Pulmonary artery endothelial cell (primary cell): ENCODE results near the gene CEP41. TPM values are rescaled to one million over a fixed set of nuclear protein-coding genes. Genes with fewer than 3 reads are reported as not detected.

ENCODE experiments used
- DNase-seq: peaks from one replicate; pipeline ENCODE4 v3.0.0-alpha.2; 2011; ENCODE audit warnings: low read depth, low spot score
- total RNA-seq: library from RNA; depleted of rRNA; stranded (reverse); fragments of >200 nt; gene quantifications from 2 replicates; pipeline ENCODE4 v1.2.3, GENCODE V29; 2014

CEP41 gene
- total RNA-seq, result 6.3 and 17.3 TPM in 2 replicates

GRCh38 chr7:130440527-130441365 lies at the start of gene CEP41:
Gene CEP41, minus strand, starts transcription at chr7:130441016. Its CDS starts 50 bp downstream, at chr7:130440966.
- DNase-seq, result peak; percentile 89

- DNase-seq, result no peak
Observed at GRCh38 chr7:130490311-130490791, 49.5 kb upstream of the CEP41 start.

GRCh38 chr7:130489140-130489983 lies 48.5 kb upstream of the CEP41 start:
- DNase-seq, result no peak

GRCh38 chr7:130488392-130489139 lies 47.8 kb upstream of the CEP41 start:
- no peak for DNase-seq

- no peak for DNase-seq
Observed at GRCh38 chr7:130486954-130487436, 46.2 kb upstream of the CEP41 start.

GRCh38 chr7:130486114-130486953 lies 45.5 kb upstream of the CEP41 start:
- DNase-seq, result no peak

GRCh38 chr7:130485734-130486113 lies 44.9 kb upstream of the CEP41 start:
- no peak for DNase-seq

GRCh38 chr7:130483031-130483430 lies 42.2 kb upstream of the CEP41 start:
- DNase-seq, result no peak

GRCh38 chr7:130481898-130482297 lies 41.1 kb upstream of the CEP41 start:
- no peak for DNase-seq

- no peak for DNase-seq
Observed at GRCh38 chr7:130479716-130480400, 39.0 kb upstream of the CEP41 start.

GRCh38 chr7:130478991-130479390 lies 38.2 kb upstream of the CEP41 start:
- DNase-seq, result no peak

- no peak for DNase-seq
Observed at GRCh38 chr7:130476297-130477150, 35.7 kb upstream of the CEP41 start.

- no peak for DNase-seq
Observed at GRCh38 chr7:130475776-130476175, 35.0 kb upstream of the CEP41 start.

- no peak for DNase-seq
Observed at GRCh38 chr7:130473876-130474275, 33.1 kb upstream of the CEP41 start.

- no peak for DNase-seq
Observed at GRCh38 chr7:130473289-130473688, 32.5 kb upstream of the CEP41 start.

- no peak for DNase-seq
Observed at GRCh38 chr7:130471974-130472373, 31.2 kb upstream of the CEP41 start.

GRCh38 chr7:130468612-130469011 lies 27.8 kb upstream of the CEP41 start:
- no peak for DNase-seq

GRCh38 chr7:130463553-130464434 lies 23.0 kb upstream of the CEP41 start:
- no peak for DNase-seq
